ENCODE measurements around the gene P2RY8. TPM values are rescaled to one million over a fixed set of nuclear protein-coding genes. Genes with fewer than 3 reads are reported as not detected.
"Not testable (repeated sequence)": the region's sequence is repeated elsewhere in the genome, so short reads cannot be mapped to it uniquely, and the experiment has no call there.

Gene P2RY8
- total RNA-seq, 1 donor from 2014 or later = 3.4 TPM

DNA sequence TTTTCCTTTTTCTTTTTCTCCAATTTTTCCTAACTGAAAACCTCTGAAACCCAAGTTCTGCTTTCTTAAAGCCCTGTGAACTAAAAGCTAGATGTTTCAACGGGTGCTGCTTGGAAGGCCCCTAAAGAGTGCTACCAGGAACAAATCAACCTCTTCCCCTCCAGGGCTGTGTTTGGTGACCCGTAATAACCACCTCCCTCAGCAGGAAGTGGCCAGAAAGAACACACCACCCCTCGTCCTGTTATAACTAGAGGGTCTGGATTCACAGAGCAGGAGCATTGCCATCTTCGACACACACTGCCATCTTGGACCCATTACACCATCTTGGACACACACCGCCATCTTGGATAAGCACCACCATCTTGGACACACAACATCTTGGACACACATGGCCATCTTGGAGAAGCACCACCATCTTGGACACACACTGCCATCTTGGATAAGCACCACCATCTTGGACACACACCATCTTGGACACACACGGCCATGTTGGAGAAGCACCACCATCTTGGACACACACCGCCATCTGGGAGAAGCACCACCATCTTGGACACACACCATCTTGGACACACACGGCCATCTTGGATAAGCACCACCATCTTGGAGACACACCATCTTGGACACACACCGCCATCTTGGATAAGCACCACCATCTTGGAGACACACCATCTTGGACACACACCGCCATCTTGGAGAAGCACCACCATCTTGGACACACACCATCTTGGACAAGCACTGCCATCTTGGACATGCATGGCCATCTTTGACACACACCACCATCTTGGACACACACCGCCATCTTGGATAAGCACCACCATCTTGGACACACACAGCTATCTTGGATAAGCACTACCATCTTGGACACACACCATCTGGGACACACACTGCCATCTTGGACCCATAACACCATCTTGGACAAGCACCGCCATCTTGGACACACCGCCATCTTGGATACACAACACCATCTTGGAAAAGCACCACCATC, 89.7 kb downstream of the P2RY8 start:
- DNase-seq (ENCODE audit: low spot score) = peak; percentile 20

DNA sequence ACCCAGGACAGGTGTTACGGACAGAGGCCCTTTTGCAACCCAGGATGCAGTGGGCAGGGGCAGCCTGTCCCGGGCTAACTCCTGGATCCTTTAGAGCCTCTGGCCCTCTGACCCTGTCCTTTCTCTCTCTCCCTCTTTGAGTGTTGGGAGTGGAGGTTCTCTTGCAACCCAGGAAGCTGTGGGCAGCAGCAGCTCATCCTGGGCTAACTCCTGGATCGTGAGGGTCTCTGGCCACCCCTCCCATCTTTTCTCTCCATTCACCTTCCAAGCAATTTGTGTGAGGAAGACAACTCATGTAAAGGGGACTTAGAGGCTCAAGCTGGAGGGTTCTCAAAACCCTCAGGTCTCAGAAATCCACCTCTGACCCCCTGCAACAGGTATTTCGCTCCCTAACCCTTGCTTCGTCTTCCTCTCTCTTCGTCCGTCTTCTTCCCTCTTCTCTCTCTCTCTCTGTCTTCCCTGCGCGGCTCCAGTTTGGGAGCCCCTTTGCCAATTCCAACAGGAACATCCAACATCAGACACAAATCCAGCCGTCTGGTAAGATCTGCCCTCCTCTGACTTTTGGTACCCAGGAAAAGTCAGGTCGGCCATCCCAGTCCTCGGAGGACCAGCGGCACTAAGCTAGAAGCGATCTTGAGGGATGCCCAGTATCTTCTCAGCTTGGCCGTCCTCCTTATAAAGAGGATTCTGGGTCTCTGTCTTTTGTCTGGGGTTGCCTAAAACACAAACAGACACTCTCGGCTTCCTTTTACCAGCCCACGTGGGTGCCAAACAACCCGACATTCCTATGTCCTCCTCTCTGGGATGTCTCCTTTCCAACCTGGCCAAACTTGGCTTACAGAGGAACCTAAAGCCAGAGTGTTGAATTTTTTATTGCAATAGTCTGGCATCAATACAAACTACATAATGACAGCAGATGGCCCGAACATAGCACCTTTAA, 92.2 kb downstream of the P2RY8 start:
- peak; percentile 15 for DNase-seq (ENCODE audit: low spot score)

GRCh38 chrX:1443496-1444075, 93.4 kb downstream of the P2RY8 start:
- DNase-seq (ENCODE audit: low spot score) = peak; percentile 27

DNA sequence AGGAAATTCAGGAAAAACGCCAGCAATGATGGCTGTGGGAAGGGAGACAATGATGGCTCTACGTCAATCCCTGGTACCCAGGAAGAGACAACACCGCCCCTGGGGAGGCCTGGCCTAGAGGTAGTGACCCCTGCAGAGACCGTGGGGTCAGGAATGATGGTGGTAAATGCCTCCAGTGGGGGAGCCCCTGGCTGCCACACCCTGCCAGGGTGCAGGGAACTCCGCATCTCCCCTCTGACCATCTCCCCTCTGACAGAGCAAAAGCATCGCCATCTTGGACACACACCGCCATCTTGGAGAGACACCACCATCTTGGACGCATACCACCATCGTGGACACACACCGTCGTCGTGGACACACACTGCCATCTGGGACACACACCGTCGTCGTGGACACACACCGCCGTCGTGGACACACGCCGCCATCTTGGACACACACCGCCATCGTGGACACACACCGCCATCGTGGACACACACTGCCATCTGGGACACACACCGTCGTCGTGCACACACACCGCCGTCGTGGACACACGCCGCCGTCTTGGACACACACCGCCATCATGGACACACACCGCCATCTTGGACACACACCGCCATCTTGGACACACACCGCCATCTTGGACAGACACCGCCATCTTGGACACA, 94.1 kb downstream of the P2RY8 start:
- peak; percentile 32 for DNase-seq (ENCODE audit: low spot score)

- peak; percentile 13 for DNase-seq (ENCODE audit: low spot score)
These were observed 94.8 kb downstream of the P2RY8 start for GRCh38 chrX:1442016-1442665.

- peak; percentile 9 for DNase-seq (ENCODE audit: low spot score)
These were observed 96.5 kb downstream of the P2RY8 start for GRCh38 chrX:1440506-1440905.

DNA sequence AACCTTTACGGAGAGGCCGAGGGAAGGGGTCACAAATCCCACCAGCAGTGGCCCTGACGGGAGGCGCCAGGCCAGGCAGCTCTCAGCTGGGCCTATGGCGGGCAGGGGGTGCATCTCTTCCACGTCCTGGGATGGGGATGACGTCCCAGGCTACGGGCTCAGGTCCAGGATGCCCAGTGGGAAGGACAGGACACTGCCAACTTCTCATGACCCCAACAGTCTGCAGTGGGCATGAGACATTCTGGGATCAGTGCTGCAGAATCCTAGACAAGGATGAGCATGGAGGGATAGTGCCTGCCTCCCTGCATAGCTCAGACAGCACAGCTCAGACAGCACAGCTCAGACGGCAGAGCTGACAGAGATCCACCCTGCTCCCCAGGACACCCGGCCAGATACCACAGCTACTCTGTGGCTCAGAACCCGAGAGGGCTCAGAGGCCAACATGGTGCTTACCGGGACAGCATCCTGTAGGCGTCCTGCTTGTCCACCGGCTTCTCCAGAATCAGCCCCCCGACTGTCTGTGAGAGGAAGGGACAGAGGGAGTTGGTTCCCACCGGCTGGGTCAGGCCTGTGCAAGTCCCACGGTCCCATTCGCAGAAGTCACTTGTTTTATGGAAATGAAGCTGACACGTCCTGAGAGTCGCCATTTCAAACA, 101.6 kb downstream of the P2RY8 start:
- DNase-seq (ENCODE audit: low spot score) = no peak

GRCh38 chrX:1434871-1435240, 102.1 kb downstream of the P2RY8 start:
- DNase-seq (ENCODE audit: low spot score) = no peak

DNA sequence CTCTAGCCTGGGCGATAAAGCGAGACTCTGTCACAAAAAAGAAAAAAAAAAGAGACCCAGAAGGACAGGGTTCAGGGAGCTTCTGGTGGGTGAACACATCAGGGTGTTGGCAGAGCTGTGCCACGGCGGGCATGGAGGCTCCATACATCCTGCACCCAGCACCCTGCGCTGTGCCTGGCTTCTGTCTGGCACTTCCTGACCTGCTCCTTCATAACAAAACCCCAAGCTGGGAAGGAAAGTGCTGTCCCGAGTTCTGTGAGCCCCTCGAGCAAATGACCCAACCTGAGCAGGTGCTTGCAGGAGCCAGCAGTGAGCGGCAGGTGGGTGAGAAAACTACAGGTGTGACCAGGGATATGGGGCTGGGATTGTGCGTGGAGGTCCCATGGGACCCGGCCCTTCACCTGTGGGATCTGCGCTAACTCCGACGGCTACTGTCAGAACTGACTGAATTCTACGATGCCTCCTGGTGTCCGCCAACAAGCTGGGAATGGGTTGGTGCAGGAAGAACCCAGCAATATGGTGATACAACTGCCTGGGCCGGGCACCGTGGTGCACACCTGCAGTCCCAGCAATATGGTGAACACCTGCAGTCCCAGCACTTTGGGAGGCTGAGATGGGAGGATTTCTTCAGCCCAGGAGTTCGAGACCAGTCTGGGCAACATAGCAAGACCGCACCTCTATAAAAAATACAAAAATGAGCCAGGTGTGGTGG, 103.2 kb downstream of the P2RY8 start:
- no peak for DNase-seq (ENCODE audit: low spot score)

DNA sequence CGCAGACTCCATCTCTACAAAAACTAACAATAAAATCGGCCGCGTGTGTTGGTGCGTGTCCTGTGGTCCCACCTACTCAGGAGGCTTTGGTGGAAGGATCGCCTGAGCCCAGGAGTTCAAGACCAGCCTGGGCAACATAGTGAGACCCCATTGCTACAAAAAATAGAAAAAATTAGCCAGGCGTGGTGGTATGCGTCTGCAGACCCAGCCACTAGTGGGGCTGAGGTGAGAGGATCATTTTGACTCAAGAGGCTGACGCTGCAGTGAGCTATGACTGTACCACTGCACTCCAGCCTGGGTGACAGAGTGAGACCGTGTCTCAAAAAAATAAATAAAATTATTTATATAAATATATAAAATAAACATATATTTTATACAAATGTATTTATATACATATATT, 106.5 kb downstream of the P2RY8 start:
- no peak for DNase-seq (ENCODE audit: low spot score)

GRCh38 chrX:1427756-1428155, 109.2 kb downstream of the P2RY8 start:
- DNase-seq (ENCODE audit: low spot score) = no peak

DNA sequence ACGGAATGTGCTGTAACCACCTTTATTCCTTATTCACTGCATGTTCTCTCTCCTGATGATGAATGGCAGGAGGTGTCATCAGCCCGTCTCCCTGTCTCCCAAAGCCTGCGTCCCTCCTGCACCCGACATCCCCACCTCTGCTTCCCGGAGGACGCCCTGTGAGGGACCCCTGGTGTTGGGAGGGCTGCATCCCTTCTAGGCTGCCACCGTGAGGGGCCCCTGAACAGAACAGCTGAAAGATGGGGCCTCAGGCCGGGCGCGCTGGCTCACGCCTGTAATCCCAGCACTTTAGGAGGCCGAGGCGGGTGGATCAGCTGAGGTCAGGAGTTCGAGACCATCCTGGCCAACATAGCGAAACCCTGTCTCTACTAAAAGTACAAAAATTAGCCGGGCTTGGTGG, 110.7 kb downstream of the P2RY8 start:
- DNase-seq (ENCODE audit: low spot score) = not testable (repeated sequence)

- DNase-seq (ENCODE audit: low spot score) = no peak
These were observed 111.6 kb downstream of the P2RY8 start for GRCh38 chrX:1425381-1425780.

- no peak for DNase-seq (ENCODE audit: low spot score)
These were observed 112.7 kb downstream of the P2RY8 start for GRCh38 chrX:1424147-1424851.

DNA sequence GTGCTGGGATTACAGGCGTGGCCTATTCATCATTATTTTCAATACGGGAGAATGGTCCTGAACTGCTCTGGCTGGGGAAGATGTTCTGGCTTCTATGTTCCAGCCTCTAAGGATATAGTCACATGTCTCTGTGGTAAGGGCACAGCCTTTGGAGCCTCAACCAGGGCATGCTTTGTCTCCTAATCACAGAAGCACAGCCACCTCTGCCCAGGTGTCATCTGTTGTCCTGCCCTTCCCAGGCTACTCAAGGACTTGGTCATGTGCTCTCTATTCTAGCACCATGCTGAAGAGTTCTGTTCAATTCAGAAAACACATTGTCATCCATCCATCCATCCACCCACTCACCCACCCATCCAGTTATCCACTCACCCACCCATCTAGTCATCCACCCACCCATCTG, 113.8 kb downstream of the P2RY8 start:
- DNase-seq (ENCODE audit: low spot score) = no peak

- DNase-seq (ENCODE audit: low spot score) = no peak
These were observed 114.9 kb downstream of the P2RY8 start for GRCh38 chrX:1422135-1422465.

DNA sequence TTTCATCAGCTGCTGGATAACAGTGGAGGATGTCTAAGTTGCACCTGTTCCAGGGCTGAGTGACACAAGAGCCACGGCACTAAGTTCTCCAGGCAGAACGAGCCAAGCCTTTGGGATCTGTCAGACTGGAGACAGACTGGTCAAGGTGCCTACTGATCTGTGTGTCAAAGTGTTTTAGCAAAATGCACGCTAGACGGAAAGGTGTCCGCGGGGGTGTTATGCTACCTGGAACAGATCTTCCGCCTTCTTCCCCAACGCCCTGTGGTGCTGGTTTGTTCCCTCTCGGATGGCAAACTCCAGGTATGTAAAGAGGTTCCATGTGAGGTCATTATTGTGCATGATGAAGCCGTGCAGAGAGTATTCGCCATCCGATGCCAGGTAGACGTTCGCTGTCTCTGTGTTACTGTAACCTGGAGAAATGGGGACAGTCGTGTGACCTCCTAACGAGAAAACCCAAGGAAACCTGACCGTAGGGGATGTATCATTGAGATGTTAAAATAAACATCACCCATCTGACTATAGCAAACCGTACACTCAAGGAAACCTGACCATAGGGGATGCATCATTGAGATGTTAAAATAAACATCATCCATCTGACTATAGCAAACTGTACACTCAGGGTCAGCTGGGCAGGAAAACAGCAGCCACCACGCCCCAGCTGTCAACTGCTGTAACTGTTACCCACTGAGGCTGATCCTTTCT, 115.4 kb downstream of the P2RY8 start:
- DNase-seq (ENCODE audit: low spot score) = no peak

- DNase-seq (ENCODE audit: low spot score) = no peak
These were observed 116.6 kb downstream of the P2RY8 start for GRCh38 chrX:1420371-1420770.
